Right kidney (tissue), 1 donor: ENCODE data around the gene SPRED3.
A peak's percentile ranks its signal among the peaks of the same experiment; 100 is the strongest.
"Not testable (repeated sequence)": the region's sequence is repeated elsewhere in the genome, so short reads cannot be mapped to it uniquely, and the experiment has no call there.

Source experiments
- DNase-seq: peaks from one replicate; pipeline ENCODE4 v3.0.0-alpha.2; 2016

Gene SPRED3

GRCh38 chr19:38391911-38392464, 3.5 kb downstream of the SPRED3 start:
- DNase-seq = no peak

DNA sequence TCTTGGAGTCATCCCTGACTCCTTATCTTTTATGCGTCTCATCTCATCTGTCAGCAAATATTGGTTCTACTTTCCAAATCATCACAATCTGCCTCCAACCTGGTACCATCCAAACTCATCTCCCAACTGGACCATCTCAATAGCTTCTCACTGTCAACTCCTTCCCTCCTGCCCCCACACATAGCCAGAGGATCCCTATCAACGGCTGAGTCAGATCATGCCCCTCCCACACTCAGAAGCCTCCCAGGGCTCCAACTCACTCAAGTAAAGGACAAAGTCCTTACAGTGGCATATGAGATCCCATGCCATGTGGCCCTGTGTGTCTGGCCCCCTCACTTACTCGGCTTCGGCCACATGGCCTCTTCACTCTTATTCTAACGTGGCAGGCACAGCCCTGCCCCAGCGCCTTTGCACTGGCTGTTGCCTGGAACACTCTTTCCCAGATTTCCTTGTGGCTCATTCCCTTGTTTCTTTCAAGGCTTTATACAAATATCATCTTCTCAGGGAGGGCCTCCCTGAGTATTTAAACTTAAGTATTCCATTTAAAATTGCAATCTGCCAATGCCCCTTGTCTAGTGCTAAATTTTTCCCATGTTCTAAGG, 4.3 kb downstream of the SPRED3 start:
- no peak for DNase-seq

DNA sequence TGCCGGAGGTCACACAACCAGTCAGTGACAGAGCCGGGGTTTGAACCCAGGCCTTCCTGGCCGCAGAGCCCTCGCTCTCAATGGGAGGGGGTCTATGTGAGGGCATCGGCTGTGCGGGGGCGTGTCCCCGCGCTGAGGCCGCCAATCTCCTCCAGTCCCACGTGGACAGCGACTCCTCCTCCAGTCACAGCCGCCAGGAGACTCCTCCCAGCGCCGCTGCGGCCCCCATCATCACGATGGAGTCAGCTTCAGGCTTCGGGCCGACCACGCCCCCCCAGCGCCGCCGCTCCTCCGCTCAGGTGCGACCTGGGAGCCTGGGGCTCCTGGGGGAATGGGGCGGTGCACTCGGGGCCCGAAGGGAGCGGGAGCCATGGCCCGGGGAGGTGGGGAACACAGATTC, 6.0 kb downstream of the SPRED3 start:
- peak; percentile 51 for DNase-seq

DNA sequence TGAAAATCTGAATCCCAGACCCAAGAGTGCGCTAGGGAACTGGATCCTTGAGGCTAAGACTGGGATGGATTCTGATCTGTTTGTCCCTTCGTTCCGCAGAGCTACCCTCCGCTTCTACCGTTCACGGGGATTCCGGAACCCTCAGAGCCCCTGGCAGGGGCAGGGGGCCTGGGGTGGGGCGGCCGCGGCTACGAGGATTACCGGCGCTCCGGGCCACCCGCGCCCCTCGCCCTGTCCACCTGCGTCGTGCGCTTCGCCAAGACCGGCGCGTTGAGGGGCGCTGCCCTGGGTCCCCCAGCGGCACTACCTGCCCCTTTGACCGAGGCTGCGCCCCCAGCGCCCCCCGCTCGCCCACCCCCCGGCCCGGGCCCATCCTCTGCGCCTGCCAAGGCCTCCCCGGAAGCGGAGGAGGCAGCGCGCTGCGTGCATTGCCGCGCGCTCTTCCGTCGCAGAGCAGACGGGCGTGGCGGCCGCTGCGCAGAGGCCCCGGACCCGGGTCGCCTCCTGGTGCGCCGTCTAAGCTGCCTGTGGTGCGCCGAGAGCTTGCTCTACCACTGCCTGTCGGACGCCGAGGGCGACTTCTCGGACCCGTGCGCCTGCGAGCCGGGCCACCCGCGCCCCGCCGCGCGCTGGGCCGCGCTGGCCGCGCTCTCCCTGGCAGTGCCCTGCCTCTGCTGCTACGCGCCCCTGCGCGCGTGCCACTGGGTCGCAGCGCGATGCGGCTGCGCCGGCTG, 7.1 kb downstream of the SPRED3 start:
- DNase-seq = peak; percentile 51

GRCh38 chr19:38399081-38399480, 10.6 kb downstream of the SPRED3 start:
- DNase-seq = no peak

- DNase-seq = no peak
Measured at GRCh38 chr19:38399537-38399936, 11.0 kb downstream of the SPRED3 start.

- DNase-seq = no peak
Measured at GRCh38 chr19:38400361-38400760, 11.9 kb downstream of the SPRED3 start.

- no peak for DNase-seq
Measured at GRCh38 chr19:38401148-38401547, 12.7 kb downstream of the SPRED3 start.

GRCh38 chr19:38402623-38402966, 14.1 kb downstream of the SPRED3 start:
- no peak for DNase-seq

- peak; percentile 97 for DNase-seq
Measured at GRCh38 chr19:38402967-38403674, 14.6 kb downstream of the SPRED3 start, which contains the start of gene FAM98C. TSS of gene FAM98C (plus strand) at chr19:38403093. CDS start at chr19:38403154, 61 bp downstream.

DNA sequence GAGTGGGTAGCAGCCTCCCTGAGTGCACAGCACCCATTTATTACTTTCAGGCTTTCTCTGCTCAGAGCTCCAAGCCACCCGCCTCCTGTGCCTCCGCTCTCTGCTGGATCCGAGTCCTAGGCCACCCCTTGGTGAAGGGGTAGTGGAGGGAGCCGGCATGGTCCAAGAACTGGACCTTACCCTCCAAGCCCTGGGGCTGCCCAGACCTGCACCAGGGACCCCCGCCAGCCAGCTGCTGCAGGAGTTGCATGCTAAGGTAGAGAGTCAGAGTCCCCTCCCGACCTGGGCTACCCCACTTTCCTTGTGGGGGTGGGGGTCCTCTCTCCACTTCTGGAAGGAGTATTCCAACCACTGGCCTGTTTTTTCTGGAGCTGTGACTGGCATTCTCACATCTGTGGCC, 16.4 kb downstream of the SPRED3 start:
- DNase-seq = no peak

DNA sequence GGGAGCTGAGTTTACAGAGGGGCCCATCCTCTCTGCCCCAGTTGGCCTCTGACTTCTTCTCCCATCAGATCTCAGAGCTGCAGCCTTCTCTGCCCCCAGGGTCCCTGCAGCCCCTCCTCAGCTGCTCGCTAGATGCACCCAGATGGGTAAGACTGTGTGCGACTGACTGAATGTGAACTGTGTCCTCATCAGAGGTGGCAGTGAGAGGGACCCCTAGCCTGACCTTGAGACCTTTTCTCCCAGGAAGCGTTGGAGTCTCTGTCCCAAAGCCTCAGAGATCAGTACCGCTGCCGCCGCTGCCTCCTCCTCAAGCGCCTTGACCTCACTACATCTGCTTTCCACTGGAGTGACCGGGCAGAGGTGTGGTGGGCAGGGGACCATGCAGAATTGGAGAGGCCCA, 16.8 kb downstream of the SPRED3 start:
- DNase-seq = no peak

DNA sequence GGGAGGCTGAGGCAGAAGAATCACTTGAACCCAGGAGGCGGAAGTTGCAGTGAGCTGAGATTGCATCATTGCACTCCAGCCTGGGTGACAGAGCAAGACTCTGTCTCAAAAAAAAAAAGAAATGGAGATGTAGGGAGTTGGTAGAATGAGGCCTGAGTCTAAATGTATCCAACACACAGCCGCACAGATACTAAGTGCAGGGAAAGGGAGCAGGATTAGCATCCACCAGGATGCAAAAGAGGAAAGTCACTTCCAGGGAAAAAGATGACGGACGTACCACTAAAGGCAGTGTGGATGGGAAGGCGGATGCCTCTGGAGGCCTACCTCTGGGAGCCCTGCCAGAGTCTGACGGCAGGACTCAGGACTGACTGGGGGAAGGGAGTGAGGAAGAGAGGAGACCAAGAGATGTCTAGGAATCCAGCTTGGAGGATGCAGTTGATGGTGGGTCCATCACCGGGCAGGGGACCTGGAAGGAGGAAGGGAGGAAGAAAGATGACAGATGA, 21.2 kb downstream of the SPRED3 start:
- no peak for DNase-seq

GRCh38 chr19:38410407-38410806, 21.9 kb downstream of the SPRED3 start:
- DNase-seq = not testable (repeated sequence)

GRCh38 chr19:38411041-38411712, 22.7 kb downstream of the SPRED3 start:
- DNase-seq = no peak

- DNase-seq = not testable (repeated sequence)
Measured at GRCh38 chr19:38411898-38412297, 23.4 kb downstream of the SPRED3 start.

- DNase-seq = no peak
Measured at GRCh38 chr19:38412491-38412890, 24.0 kb downstream of the SPRED3 start.

GRCh38 chr19:38412961-38413360, 24.5 kb downstream of the SPRED3 start:
- DNase-seq = no peak

DNA sequence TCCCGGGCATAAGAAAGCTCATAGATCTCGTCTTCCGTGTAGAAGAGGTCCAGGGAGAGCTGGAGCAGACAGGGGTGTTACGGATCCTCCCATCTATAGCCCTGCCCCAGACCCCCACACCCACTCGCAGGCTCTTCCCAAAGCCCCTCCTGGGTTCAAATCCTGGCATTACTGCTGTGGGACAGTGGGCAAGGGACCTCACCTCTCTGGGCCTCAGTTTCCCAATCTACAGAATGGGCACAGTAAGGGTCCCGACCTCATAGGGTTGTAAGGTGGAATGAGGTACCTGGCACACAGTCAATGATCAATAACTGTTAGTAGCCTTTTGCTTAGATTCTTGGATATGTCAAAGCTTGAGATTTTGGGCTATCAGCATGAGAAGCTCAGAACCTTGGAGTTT, 24.9 kb downstream of the SPRED3 start:
- no peak for DNase-seq

- no peak for DNase-seq
Measured at GRCh38 chr19:38417146-38417543, 28.6 kb downstream of the SPRED3 start.

DNA sequence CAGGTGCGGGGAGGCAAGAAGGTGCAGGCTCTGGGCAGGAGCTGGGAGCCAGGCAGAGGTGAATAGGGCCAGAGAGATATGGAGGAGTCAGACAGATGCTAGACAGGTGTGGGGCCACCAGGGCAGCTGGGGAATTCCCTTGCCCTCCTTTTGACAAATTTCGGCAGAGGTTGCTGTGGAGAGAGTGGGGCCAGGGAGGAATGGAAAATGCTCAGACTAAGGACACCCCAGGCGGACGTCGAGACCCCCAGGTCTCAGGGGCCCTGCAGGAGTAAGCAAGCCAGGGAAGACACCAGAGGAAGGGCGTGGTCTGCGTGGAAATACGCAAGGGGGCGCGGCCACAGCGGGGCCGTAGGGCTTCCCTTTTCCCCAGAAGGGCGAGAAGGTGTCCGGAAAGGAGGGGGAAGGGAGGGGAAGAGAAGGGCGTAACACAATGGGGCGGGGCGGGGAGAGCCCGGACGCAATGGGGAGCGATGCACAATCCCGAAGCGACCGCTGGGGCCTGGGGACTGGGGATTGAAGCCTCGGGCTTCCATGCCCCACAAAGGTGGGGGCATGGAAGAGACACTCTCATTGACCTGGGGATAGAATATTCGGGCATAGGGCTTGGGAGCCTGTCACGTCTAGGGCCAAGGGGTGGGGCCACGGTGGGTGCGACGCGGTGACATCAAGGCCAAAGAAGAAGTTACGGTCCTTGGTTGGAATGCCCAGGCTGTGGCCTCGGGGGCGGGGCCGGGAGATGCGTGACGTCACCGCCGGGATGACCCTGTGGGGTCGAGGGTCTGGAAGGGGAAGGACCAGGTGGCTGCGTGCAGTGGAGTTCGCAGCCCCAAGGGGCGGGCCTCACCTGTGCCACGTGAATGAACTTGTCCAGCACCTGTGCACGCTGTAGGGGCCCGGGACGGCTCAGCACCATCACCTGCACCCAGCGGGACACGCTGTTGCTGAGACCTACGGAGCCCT, 29.3 kb downstream of the SPRED3 start:
- peak; percentile 28 for DNase-seq
